Common myeloid progenitor, CD34-positive (primary cell): ENCODE measurements around the gene RIN1.

ENCODE experiments used
- CTCF ChIA-PET: fragments of 350-600 bp; sonication (Branson Sonifier 250); formaldehyde crosslinking; loops from one replicate; lab custom pipeline; 2021; ENCODE audit warnings: antibody characterized with exemption; lab: Charles Lee
- POLR2A ChIA-PET: fragments of 350-600 bp; sonication (Branson Sonifier 250); formaldehyde crosslinking; loops from one replicate; lab custom pipeline; 2021; ENCODE audit warnings: antibody characterized with exemption; lab: Charles Lee
- DNase-seq, 3 donors: peaks; one replicate each; pipeline versions ENCODE4 v3.0.0 to v3.0.0-alpha.2; 2013
- H3K27ac ChIP-seq, 2 experiments: 1 replicate in 1 of 2; 2 replicates in 1 of 2; pipeline ENCODE4 v1.7.0; 2013; ENCODE audit warnings: inconsistent platforms in 2 of 2, low read length in 2 of 2, mild to moderate bottlenecking in 2 of 2, low read depth in 1 of 2, moderate library complexity in 1 of 2; ENCODE audit not compliant: severe bottlenecking in 2 of 2, insufficient read depth in 1 of 2, poor library complexity in 1 of 2
- H3K27me3 ChIP-seq, 5 experiments: replicated peaks in 2 of 5; 1 replicate in 3 of 5; 2 replicates in 2 of 5; pipeline versions ENCODE4 v1.6.1 to v1.7.0; 2013; ENCODE audit warnings: low read length in 4 of 5, mild to moderate bottlenecking in 2 of 5, moderate library complexity in 2 of 5, inconsistent platforms in 1 of 5; ENCODE audit not compliant: insufficient read depth in 5 of 5, control insufficient read depth in 4 of 5
- H3K36me3 ChIP-seq, 4 experiments: 1 replicate in 2 of 4; 2 replicates in 2 of 4; pipeline versions ENCODE4 v1.6.1 to v1.7.0; 2013; ENCODE audit warnings: low read length in 3 of 4, control low read depth in 1 of 4, mild to moderate bottlenecking in 1 of 4; ENCODE audit not compliant: control insufficient read depth in 4 of 4, insufficient read depth in 4 of 4
- H3K4me1 ChIP-seq, 4 experiments: 1 replicate in 3 of 4; 2 replicates in 1 of 4; pipeline versions ENCODE4 v1.6.1 to v1.7.1; 2013; ENCODE audit warnings: low read length in 3 of 4, mild to moderate bottlenecking in 3 of 4, control low read depth in 1 of 4, inconsistent platforms in 1 of 4, moderate library complexity in 1 of 4; ENCODE audit not compliant: control insufficient read depth in 4 of 4, insufficient read depth in 4 of 4; ENCODE audit errors: control extremely low read depth in 1 of 4
- H3K4me3 ChIP-seq, 7 experiments: 1 replicate in 4 of 7; 2 replicates in 3 of 7; pipeline versions ENCODE4 v1.5.1 to v1.7.0; 2013; ENCODE audit warnings: mild to moderate bottlenecking in 7 of 7, low read length in 6 of 7, moderate library complexity in 6 of 7, inconsistent platforms in 2 of 7, low read depth in 2 of 7, control low read depth in 1 of 7; ENCODE audit not compliant: insufficient read depth in 4 of 7, control insufficient read depth in 1 of 7; ENCODE audit errors: extremely low read depth in 1 of 7
- H3K9me3 ChIP-seq, 5 experiments: 1 replicate in 4 of 5; 2 replicates in 1 of 5; pipeline versions ENCODE4 v1.6.1 to v1.7.1; 2013; ENCODE audit warnings: low read length in 4 of 5, mild to moderate bottlenecking in 2 of 5, inconsistent platforms in 1 of 5, low read depth in 1 of 5, moderate library complexity in 1 of 5; ENCODE audit not compliant: control insufficient read depth in 4 of 5, insufficient read depth in 2 of 5; ENCODE audit errors: control extremely low read depth in 1 of 5
- WGBS: methylation state at CpG from one replicate; pipeline ENCODE4 v1.1.5; 2013; ENCODE audit not compliant: insufficient coverage; 5-methylcytosine and 5-hydroxymethylcytosine counted together

The RIN1 gene

DNA sequence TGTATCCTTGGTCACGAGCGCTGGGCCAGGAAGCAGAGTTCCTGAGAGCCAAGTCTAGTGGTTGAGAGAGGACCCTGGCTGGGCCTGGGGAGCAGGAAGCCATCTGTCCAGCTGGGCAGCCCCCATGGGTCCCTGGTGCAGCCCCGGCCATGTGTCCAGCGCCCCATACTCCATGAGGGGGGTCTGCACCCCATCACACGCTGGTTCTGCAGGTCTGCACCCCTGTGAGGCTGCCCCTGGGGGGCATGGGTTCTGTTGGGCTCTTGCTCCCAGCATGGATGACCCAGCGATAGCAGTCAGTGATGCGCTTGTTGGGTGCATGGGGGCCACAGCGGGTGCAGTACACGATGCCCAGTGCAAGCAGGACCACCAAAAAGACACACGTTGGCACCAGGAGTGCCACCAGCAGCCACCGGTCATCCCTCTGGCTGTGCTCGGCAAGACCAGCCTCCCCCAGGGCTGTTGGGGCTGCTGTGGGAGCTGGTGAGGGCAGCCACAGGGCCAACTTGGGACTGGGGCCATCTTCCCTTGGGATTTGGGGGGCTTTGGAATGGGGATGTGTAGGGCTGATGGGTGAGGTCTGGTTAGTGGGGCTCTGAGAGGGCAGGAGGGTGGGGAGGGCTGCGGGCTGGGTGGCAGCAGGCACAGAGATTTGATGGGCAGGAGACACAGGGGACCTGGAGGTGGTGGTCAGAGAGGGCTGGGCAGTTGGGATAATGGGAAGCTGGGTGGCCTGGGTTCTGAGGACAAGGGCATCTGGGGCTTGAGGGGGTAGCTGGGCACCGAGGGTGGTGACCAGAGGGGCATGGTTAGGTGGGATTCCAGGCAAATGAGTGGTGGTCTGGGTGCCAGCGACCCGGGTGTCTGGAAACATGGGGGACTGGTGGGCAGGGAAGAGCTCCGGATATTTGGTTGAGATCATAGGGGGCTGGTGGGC is 21.4 kb downstream of the RIN1 start:
- no peak overlapping the region for H3K4me3 ChIP-seq
- no peak for DNase-seq
- H3K4me1 ChIP-seq: peaks cover 11 to 58% (median 50%) of the 10 kb centered on the region in 4 experiments
- WGBS: over 99% methylated on average over 17 of the region's 17 CpGs
- H3K36me3 ChIP-seq: no peaks in the 10 kb centered on the region
- no peaks in the 10 kb centered on the region for H3K9me3 ChIP-seq
- H3K27ac ChIP-seq: no peak overlapping the region
- POLR2A ChIA-PET: no interaction called here
- H3K27me3 ChIP-seq: no peaks in the 10 kb centered on the region
- CTCF ChIA-PET: interaction anchor here (3.4 to 6.2 kb wide), 3 partner anchors 11 to 27 kb away, joined by 14 to 52 read pairs (median 44); partner anchors contain the start of gene BRMS1

DNA sequence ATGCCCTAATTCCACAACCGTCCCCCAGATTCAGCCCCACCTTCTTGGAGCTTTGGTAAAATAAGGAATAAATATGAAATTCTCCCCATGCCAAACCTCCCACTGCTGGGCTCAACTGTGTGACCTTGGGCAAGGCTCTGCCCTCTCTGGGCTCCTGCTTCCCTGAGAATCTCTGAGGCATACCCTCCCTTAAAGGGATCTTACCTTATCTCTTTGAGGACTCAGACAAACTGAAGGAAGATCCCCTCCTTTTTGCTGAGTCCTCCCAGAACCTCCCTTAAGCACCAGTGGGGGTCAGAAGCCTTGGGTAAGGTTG is 22.1 kb downstream of the RIN1 start:
- Histone ChIP-seq H3K4me1 (peaks cover 10 to 53% (median 50%) of the 10 kb centered on the region in 4 experiments), H3K27ac (no peak overlapping the region), H3K4me3 (no peak overlapping the region), H3K27me3 (peaks cover 0 to 2% (median 0%) of the 10 kb centered on the region in 5 experiments), H3K9me3 (no peaks in the 10 kb centered on the region), H3K36me3 (no peaks in the 10 kb centered on the region)
- CTCF ChIA-PET: interaction anchor here (5.6 to 6.6 kb wide), 3 partner anchors 11 to 28 kb away, joined by 44 to 86 read pairs (median 52); partner anchors contain the start of genes BRMS1 and RIN1
- no peak for DNase-seq
- POLR2A ChIA-PET: no interaction called here
- no CpG with 5 or more reads among the region's 1 CpG for WGBS

GRCh38 chr11:66313321-66314185 is 22.7 kb downstream of the RIN1 start:
- ChIA-PET POLR2A (interaction anchor here (1.3 kb wide), 1 partner anchor 8 kb away, joined by 4 read pairs; no protein-coding TSS in a partner anchor), CTCF (interaction anchor here (1.0 to 6.6 kb wide), 11 partner anchors 8 to 73 kb away, joined by 3 to 86 read pairs (median 7); partner anchors contain the start of genes BRMS1, RIN1 and YIF1A)
- Histone ChIP-seq H3K27me3 (peaks cover 0 to 2% (median 0%) of the 10 kb centered on the region in 5 experiments), H3K4me3 (peak overlapping the region in 5 of 7 experiments; percentile 40 to 61 (median 48)), H3K36me3 (no peaks in the 10 kb centered on the region), H3K27ac (peak overlapping the region in 1 of 2 experiments; percentile 58), H3K9me3 (no peaks in the 10 kb centered on the region), H3K4me1 (peaks cover 4 to 47% (median 45%) of the 10 kb centered on the region in 4 experiments)
- DNase-seq: no peak
- WGBS: 60% methylated on average over 24 of the region's 38 CpGs

DNA sequence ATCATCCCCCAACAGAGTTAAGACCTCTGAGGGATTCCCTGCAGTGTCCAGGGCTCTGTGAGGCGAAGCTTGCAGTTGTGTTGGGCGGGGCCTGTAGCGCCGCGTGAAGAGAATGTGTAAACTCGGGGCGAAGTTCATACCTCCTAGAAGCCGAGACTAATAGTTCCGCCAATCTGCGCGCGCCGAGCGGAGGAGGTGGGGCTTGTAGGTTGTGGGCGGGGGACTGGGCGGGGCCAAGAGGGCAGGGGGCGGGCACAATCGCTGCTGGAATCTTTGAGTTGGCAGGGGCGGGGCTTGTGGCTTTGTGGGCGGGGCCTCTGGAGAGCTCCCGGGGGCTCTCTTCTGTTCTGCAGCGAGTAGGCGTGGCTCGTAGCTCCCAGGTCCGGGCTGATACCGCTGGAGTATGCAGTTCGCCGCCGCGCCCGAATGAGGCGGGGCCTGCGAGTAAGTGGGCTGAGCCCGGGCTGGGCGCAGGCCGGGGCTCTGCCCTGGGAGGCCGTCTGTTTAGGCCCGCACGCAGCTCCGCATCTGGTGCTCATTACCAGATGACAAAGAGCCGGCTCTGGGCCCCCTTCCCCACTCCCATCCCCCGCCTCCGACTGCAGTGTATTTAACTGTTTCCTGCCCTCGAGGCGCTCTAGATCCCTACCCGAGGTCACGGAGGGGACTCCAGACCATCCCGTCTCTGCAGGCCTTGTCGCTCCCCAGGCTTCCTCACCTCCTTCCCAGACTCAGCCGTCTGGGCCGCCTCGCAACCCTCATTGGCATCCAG is 23.5 kb downstream of the RIN1 start:
- 3% methylated on average over 40 of the region's 52 CpGs for WGBS
- H3K27ac ChIP-seq: peak overlapping the region in 1 of 2 experiments; percentile 73
- ChIA-PET POLR2A (interaction anchor here (0.8 to 1.3 kb wide), 3 partner anchors 9 to 32 kb away, joined by 3 to 4 read pairs (median 3); partner anchors contain the start of gene BRMS1), CTCF (interaction anchor here (0.7 to 6.6 kb wide), 14 partner anchors 9 to 77 kb away, joined by 3 to 86 read pairs (median 8); partner anchors contain the start of genes BRMS1, RIN1 and YIF1A)
- H3K4me1 ChIP-seq: peaks cover 0 to 39% (median 36%) of the 10 kb centered on the region in 4 experiments
- H3K36me3 ChIP-seq: no peaks in the 10 kb centered on the region
- DNase-seq: peak; percentile 97 to 99 (median 99)
- H3K27me3 ChIP-seq: peaks cover 0 to 2% (median 0%) of the 10 kb centered on the region in 5 experiments
- H3K4me3 ChIP-seq: peak overlapping the region; percentile 45 to 77 (median 70)
- H3K9me3 ChIP-seq: no peaks in the 10 kb centered on the region

GRCh38 chr11:66311965-66312548 is 24.2 kb downstream of the RIN1 start:
- Histone ChIP-seq H3K4me1 (peaks cover 0 to 32% (median 30%) of the 10 kb centered on the region in 4 experiments), H3K4me3 (peak overlapping the region; percentile 45 to 77 (median 70))
- 0% methylated on average over 39 of the region's 44 CpGs for WGBS

More at GRCh38 chr11:66311965-66312548, 24.2 kb downstream of the RIN1 start:
- ChIA-PET POLR2A (interaction anchor here (0.7 to 1.3 kb wide), 6 partner anchors 10 to 33 kb away, joined by 3 to 4 read pairs (median 3); partner anchors contain the start of genes BRMS1 and YIF1A), CTCF (interaction anchor here (0.7 to 6.6 kb wide), 21 partner anchors 10 to 77 kb away, joined by 3 to 86 read pairs (median 7); partner anchors contain the start of genes BRMS1, RIN1 and YIF1A)
- peak; percentile 95 to 97 (median 97) for DNase-seq
- Histone ChIP-seq H3K9me3 (no peaks in the 10 kb centered on the region), H3K36me3 (no peaks in the 10 kb centered on the region), H3K27me3 (peaks cover 0 to 2% (median 0%) of the 10 kb centered on the region in 5 experiments), H3K27ac (peak overlapping the region in 1 of 2 experiments; percentile 73)
